Activated CD4-positive, alpha-beta T cell treated with anti-CD3 and anti-CD28 coated beads, Interleukin-2, amount 10 ng/mL, durations not matched to agents 7 days and 5 days (primary cell): ENCODE measurements around the gene POFUT2. TPM values are rescaled to one million over a fixed set of nuclear protein-coding genes. Genes with fewer than 3 reads are reported as not detected.

ENCODE experiments used
- CTCF ChIA-PET: fragments of 350-600 bp; sonication (Branson Sonifier 250); formaldehyde crosslinking; loops from one replicate; lab custom pipeline; 2021; ENCODE audit warnings: antibody characterized with exemption; lab: Charles Lee
- POLR2A ChIA-PET: fragments of 350-600 bp; sonication (Branson Sonifier 250); formaldehyde crosslinking; loops from one replicate; lab custom pipeline; 2021; ENCODE audit warnings: antibody characterized with exemption; lab: Charles Lee
- DNase-seq: peaks from one replicate; pipeline ENCODE4 v3.0.0-alpha.2; 2020
- H3K27ac Mint-ChIP-seq: one replicate; pipeline ENCODE4 v1.8.0; 2021; ENCODE audit warnings: mild to moderate bottlenecking, moderate library complexity, mixed read lengths
- H3K27me3 Mint-ChIP-seq: one replicate; pipeline ENCODE4 v1.8.0; 2021; ENCODE audit warnings: mixed read lengths
- H3K36me3 Mint-ChIP-seq: one replicate; pipeline ENCODE4 v1.8.0; 2021; ENCODE audit warnings: low read depth, mixed read lengths
- H3K4me1 Mint-ChIP-seq: one replicate; pipeline ENCODE4 v1.8.0; 2021; ENCODE audit warnings: mixed read lengths
- H3K4me3 Mint-ChIP-seq: one replicate; pipeline ENCODE4 v1.8.0; 2021; ENCODE audit warnings: mild to moderate bottlenecking, moderate library complexity, mixed read lengths
- H3K9me3 Mint-ChIP-seq: one replicate; pipeline ENCODE4 v1.8.0; 2021; ENCODE audit warnings: mixed read lengths
- total RNA-seq, 2 experiments: library from RNA; stranded (reverse); gene quantifications; one replicate each; pipeline ENCODE4 v1.2.3, GENCODE V29; 2021

Gene POFUT2
- total RNA-seq, 2 experiments from 2014 or later: 19.0 to 19.6 TPM

DNA sequence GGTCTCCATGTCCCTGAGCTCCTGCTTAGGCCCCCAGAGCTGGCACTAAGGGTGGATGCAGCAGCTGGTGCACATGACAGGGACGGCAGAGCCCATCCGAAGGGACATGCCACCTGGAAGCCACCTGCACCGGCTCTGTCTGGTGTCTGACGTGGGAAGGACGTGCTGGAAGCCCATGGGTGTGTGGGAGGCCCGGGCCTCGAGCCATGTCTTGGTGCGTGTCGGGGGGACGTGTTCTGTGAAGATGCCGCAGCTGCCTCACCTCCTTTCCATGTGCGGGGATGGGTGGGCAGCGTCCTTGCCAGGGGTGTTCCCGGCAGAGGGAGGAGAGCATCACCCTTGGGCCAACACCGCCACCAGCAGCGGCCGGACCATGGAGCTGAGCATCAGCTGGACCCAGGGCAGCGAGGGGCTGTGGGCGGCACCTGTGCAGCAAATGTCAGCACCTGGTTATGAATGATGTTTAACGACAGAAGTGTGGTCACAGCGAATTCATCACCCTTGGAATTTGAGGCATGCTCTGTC, 15.5 kb upstream of the POFUT2 start:
- peak overlapping the region; percentile 46 for H3K27ac Mint-ChIP-seq

DNA sequence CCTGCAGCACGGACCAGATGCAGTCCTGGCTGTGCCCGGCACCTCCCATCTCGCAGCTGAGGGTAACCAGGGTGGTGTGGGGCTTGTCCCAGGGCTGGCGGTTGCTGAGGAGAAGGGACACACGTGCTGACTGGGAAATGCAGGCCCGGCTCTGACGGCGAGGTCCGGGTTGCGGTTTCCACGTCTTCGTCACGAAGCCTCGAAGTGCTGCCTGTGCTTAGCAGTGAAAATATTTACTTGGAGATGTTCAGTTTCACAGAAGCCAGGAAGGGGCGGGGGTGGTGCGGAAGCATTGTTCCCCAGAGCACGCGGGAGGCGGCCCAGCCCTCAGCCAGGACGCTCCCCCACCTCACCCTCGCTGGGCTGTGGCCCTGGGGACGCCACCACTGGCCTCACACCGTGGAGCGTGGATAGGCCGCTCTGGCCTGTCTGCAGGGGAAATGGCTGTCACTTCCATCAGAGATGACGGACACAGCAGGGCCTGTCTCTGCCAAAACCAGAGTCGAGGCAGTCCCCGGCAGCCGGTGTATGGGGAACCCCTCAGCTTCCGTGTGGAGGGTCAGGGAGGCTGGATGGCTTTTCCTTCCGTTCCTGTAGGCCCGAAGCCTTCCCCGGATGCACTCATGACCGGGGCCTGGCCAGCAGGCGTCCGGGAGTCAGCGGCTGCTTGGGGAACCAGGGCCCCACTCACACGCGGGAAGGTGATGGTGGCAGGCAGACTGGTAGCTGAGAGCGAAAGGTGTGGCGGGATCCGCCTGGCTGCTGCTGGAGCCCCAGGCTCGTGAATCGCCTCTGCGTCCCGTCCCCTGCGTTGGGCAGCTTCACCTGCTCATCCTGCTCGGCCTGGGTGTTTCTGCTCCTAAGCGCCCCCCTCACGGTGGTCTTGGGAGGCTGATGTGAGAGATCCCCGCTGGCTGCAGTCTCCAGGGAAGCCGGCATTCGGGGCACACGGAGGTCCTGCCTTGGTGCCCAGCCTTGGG, 14.7 kb upstream of the POFUT2 start:
- Mint-ChIP-seq H3K4me1 (peaks cover 18% of the 10 kb centered on the region), H3K9me3 (no peaks in the 10 kb centered on the region), H3K27me3 (no peaks in the 10 kb centered on the region), H3K36me3 (no peaks in the 10 kb centered on the region), H3K27ac (peak overlapping the region; percentile 87), H3K4me3 (no peak overlapping the region)
- peak; percentile 75 for DNase-seq
- ChIA-PET CTCF (interaction anchor here (1.6 kb wide), 1 partner anchor 10 kb away, joined by 4 read pairs; no protein-coding TSS in a partner anchor), POLR2A (no interaction called here)

More for the DNA sequence above, 15.5 kb upstream of the POFUT2 start:
- DNase-seq: no peak
- Mint-ChIP-seq H3K36me3 (no peaks in the 10 kb centered on the region), H3K27me3 (no peaks in the 10 kb centered on the region), H3K4me3 (no peak overlapping the region), H3K4me1 (peaks cover 20% of the 10 kb centered on the region), H3K9me3 (no peaks in the 10 kb centered on the region)
- ChIA-PET POLR2A (no interaction called here), CTCF (interaction anchor here (1.6 kb wide), 1 partner anchor 11 kb away, joined by 4 read pairs; no protein-coding TSS in a partner anchor)

- POLR2A ChIA-PET: no interaction called here
- Mint-ChIP-seq H3K27ac (peak overlapping the region; percentile 87), H3K36me3 (no peaks in the 10 kb centered on the region), H3K9me3 (no peaks in the 10 kb centered on the region), H3K4me1 (peaks cover 18% of the 10 kb centered on the region), H3K4me3 (no peak overlapping the region), H3K27me3 (peaks cover 1% of the 10 kb centered on the region)
- DNase-seq: no peak
- CTCF ChIA-PET: interaction anchor here (1.6 kb wide), 1 partner anchor 9 kb away, joined by 4 read pairs; no protein-coding TSS in a partner anchor
Observed at GRCh38 chr21:45301521-45302081, 13.9 kb upstream of the POFUT2 start.

- Mint-ChIP-seq H3K27ac (peak overlapping the region; percentile 13), H3K4me3 (no peak overlapping the region), H3K27me3 (peaks cover 5% of the 10 kb centered on the region), H3K4me1 (peaks cover 18% of the 10 kb centered on the region), H3K9me3 (no peaks in the 10 kb centered on the region), H3K36me3 (no peaks in the 10 kb centered on the region)
- ChIA-PET CTCF (no interaction called here), POLR2A (no interaction called here)
- DNase-seq: no peak
Observed at GRCh38 chr21:45300786-45301520, 13.3 kb upstream of the POFUT2 start.

- DNase-seq: no peak
- POLR2A ChIA-PET: no interaction called here
- Mint-ChIP-seq H3K4me1 (peaks cover 16% of the 10 kb centered on the region), H3K36me3 (no peaks in the 10 kb centered on the region), H3K4me3 (no peak overlapping the region), H3K27ac (no peak overlapping the region), H3K9me3 (no peaks in the 10 kb centered on the region), H3K27me3 (peaks cover 7% of the 10 kb centered on the region)
- CTCF ChIA-PET: no interaction called here
Observed at GRCh38 chr21:45299864-45300785, 12.4 kb upstream of the POFUT2 start.

DNA sequence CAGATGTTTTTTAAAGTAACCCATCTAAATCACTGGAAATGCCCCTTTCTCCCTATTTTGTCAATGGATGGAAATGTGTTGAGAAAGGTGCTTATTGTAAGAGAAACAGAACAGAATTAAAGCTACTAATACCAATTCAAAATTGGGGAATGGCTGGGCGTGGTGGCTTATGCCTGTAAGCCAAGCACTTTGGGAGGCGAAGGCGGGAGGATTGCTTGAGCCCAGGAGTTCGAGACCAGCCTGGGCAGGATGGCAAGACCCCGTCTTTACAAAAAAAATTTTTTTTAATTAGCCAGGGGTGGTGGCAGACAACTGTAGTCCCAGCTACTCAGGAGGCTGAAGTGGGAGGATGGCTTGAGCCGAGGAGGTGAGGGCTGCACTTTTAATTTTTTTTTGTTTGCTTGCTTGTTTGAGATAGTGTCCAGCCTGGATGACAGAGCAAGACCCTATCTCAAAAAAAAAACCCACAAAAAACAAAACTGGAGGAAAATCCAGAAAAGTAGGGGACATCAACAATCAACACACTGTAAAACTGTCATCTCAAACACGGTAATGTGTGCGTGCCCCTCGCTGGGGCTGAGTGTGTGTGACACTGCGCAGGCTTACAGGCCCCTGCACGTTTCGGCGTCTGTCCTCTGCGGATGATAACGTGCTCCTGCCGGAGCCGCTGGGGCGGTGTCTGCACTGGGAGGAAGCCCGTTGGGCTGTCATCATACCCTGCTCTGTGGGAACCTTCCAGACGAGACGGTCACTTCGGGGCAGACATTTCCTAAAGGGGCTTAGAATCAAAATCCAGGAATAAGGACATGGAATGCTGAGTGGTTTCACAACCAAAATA, 11.6 kb upstream of the POFUT2 start:
- Mint-ChIP-seq H3K9me3 (no peaks in the 10 kb centered on the region), H3K4me1 (peaks cover 12% of the 10 kb centered on the region), H3K36me3 (no peaks in the 10 kb centered on the region), H3K27ac (peak overlapping the region; percentile 11), H3K27me3 (peaks cover 9% of the 10 kb centered on the region), H3K4me3 (no peak overlapping the region)
- ChIA-PET CTCF (interaction anchor here (1.2 kb wide), 1 partner anchor 10 kb away, joined by 3 read pairs; no protein-coding TSS in a partner anchor), POLR2A (no interaction called here)
- no peak for DNase-seq

GRCh38 chr21:45297869-45298268, 10.2 kb upstream of the POFUT2 start:
- Mint-ChIP-seq H3K27ac (no peak overlapping the region), H3K9me3 (no peaks in the 10 kb centered on the region), H3K4me1 (peaks cover 13% of the 10 kb centered on the region), H3K27me3 (peaks cover 9% of the 10 kb centered on the region), H3K36me3 (no peaks in the 10 kb centered on the region), H3K4me3 (no peak overlapping the region)
- POLR2A ChIA-PET: no interaction called here
- DNase-seq: no peak
- CTCF ChIA-PET: interaction anchor here (1.2 kb wide), 1 partner anchor 11 kb away, joined by 3 read pairs; no protein-coding TSS in a partner anchor

- no peaks in the 10 kb centered on the region for H3K9me3 Mint-ChIP-seq
- POLR2A ChIA-PET: no interaction called here
- no peak for DNase-seq
Observed at GRCh38 chr21:45297329-45297728, 9.6 kb upstream of the POFUT2 start.

GRCh38 chr21:45296638-45297037, 8.9 kb upstream of the POFUT2 start:
- H3K4me3 Mint-ChIP-seq: no peak overlapping the region

More at GRCh38 chr21:45297329-45297728, 9.6 kb upstream of the POFUT2 start:
- no peaks in the 10 kb centered on the region for H3K36me3 Mint-ChIP-seq
- no peak overlapping the region for H3K27ac Mint-ChIP-seq
- CTCF ChIA-PET: no interaction called here
- H3K27me3 Mint-ChIP-seq: peaks cover 9% of the 10 kb centered on the region
- H3K4me3 Mint-ChIP-seq: no peak overlapping the region
- peaks cover 17% of the 10 kb centered on the region for H3K4me1 Mint-ChIP-seq

GRCh38 chr21:45295576-45296365, 8.1 kb upstream of the POFUT2 start:
- DNase-seq: no peak
- ChIA-PET POLR2A (no interaction called here), CTCF (no interaction called here)
- Mint-ChIP-seq H3K27ac (no peak overlapping the region), H3K4me3 (no peak overlapping the region), H3K9me3 (no peaks in the 10 kb centered on the region), H3K36me3 (no peaks in the 10 kb centered on the region), H3K4me1 (peaks cover 10% of the 10 kb centered on the region), H3K27me3 (peaks cover 9% of the 10 kb centered on the region)

More at GRCh38 chr21:45296638-45297037, 8.9 kb upstream of the POFUT2 start:
- Mint-ChIP-seq H3K27me3 (peaks cover 9% of the 10 kb centered on the region), H3K27ac (no peak overlapping the region), H3K36me3 (no peaks in the 10 kb centered on the region), H3K4me1 (peaks cover 12% of the 10 kb centered on the region), H3K9me3 (no peaks in the 10 kb centered on the region)
- ChIA-PET CTCF (no interaction called here), POLR2A (no interaction called here)
- no peak for DNase-seq
